ENCODE data around the gene DAW1. TPM values are rescaled to one million over a fixed set of nuclear protein-coding genes. Genes with fewer than 3 reads are reported as not detected.

The DAW1 gene
- total RNA-seq, 2 donors from 2014 or later = not detected

Other genes starting within 250 kb of the DAW1 start
- not detected for gene SCYGR5, start 204.8 kb upstream of the DAW1 start, total RNA-seq
- gene SLC19A3, start 153.6 kb upstream of the DAW1 start, total RNA-seq = 10 to 100 TPM in 1 of 2 donors, 1 to 10 TPM in 1; 8.5 to 15.2 TPM
- gene SCYGR6, start 146.9 kb upstream of the DAW1 start, total RNA-seq = not detected
- gene SCYGR7, start 143.3 kb upstream of the DAW1 start, total RNA-seq = not detected
- gene SCYGR8, start 125.7 kb upstream of the DAW1 start, total RNA-seq = not detected
- 10 to 100 TPM; 13.6 to 29.9 TPM for gene CCL20, start 57.8 kb upstream of the DAW1 start, total RNA-seq